Measurements from ENCODE around the gene IL21R. TPM values are rescaled to one million over a fixed set of nuclear protein-coding genes. Genes with fewer than 3 reads are reported as not detected.

IL21R gene
- total RNA-seq, 1 donor = 0.43 TPM

- TF ChIP-seq CTCF (IDR thresholded peaks at IDR 0.05; ENCODE audit: insufficient read depth, low read depth, low read length) = no peak
- DNase-seq (ENCODE audit: low read depth) = no peak
- H3K4me3 ChIP-seq (ENCODE audit: low read depth, low read length) = no peak overlapping the region
Observed at GRCh38 chr16:27414788-27415431, 12.9 kb downstream of the IL21R start.

DNA sequence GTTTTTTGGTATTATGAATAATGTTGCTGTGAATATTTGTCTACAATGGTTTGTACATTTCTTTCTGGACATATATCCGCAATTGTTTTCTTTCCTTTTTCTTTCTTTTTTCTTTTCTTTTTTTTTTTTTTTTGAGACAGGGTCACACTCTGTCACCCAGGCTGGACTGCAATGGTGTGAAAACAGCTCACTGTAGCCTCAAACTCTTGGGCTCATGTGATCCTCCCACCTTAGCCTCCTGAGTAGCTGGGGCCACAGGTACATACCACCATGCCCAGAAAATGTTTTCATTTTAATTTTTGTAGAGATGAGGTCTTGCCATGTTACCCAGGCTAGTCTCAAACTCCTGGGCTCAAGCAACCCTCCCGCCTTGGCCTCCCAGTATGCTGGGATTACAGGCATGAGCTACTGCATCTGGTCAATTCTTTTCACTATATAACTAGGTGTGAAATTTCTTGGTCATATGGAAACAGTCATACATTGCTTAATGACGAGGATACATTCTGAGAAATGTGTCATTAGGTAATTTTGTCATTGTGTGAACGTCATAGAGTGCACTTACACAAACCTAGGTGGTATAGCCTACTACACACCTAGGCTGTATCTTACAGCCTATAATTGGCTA is 15.2 kb downstream of the IL21R start:
- TF ChIP-seq CTCF (IDR thresholded peaks at IDR 0.05; ENCODE audit: insufficient read depth, low read depth, low read length) = no peak
- H3K4me3 ChIP-seq (ENCODE audit: low read depth, low read length) = no peak overlapping the region
- DNase-seq (ENCODE audit: low read depth) = no peak

DNA sequence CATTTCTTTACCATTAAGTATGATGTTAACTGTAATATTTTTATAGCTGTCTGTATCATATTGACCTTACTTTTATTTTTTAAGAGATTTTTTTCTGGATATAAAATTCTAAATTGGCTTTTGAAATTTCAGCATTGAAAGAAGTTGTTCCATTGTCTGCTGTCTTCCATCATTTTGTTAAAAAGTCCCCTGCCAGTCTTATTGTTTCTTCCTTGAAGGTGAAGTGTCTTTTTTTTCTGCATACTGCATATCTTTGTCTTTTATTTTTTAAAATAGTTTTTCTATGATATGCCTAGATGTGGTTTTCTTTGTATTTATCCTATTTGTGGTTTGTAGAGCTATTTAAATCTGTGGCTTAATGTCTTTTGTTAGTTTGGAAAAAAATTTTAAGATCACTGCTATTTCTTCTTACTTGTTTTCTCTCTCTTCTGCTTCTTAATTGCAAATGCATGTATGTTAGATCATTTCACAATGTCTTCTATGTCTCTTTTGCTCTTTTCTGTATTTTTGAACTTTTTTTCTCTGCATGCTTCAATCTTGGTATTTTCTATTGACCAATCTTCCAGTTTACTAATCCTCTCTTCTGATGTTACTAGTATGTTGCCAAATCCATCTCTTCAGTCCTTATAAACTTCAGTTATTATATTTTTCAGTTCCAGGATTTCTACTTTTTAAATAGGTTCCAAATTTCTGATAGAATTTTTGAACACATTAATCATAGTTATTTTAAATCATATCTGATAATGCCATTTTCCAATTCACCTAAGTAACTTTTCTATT is 20.2 kb downstream of the IL21R start:
- no peak overlapping the region for H3K4me3 ChIP-seq (ENCODE audit: low read depth, low read length)
- no peak for DNase-seq (ENCODE audit: low read depth)
- no peak for TF ChIP-seq CTCF (IDR thresholded peaks at IDR 0.05; ENCODE audit: insufficient read depth, low read depth, low read length)

- DNase-seq (ENCODE audit: low read depth) = no peak
- no peak overlapping the region for H3K4me3 ChIP-seq (ENCODE audit: low read depth, low read length)
- TF ChIP-seq CTCF (IDR thresholded peaks at IDR 0.05; ENCODE audit: insufficient read depth, low read depth, low read length) = no peak
Observed at GRCh38 chr16:27424772-27425498, 23.0 kb downstream of the IL21R start.

DNA sequence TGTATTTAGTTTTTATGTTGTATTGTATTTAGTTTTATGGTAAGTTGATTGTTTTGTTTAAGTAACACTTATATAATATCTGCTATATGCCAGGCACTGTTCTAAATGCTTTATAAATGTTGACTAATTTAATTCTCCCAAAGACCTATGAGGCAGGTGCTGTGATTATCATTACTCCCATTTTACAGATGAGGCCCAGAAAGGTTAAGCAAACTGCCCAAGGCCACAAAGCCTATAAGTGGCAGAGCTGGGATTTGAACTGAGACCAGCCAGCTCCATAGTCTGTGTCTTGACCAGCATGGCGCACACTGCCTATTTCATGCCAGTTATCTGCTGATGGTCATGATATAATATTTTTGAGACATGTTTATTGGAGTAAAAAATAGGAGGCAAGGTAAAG is 24.0 kb downstream of the IL21R start:
- TF ChIP-seq CTCF (IDR thresholded peaks at IDR 0.05; ENCODE audit: insufficient read depth, low read depth, low read length) = no peak
- H3K4me3 ChIP-seq (ENCODE audit: low read depth, low read length) = no peak overlapping the region
- DNase-seq (ENCODE audit: low read depth) = no peak

Measured in fibroblast of villous mesenchyme (primary cell).